HG03095 (cell line): ENCODE measurements around the gene ANXA2.

Experiments used
- ATAC-seq: cut with Tn5 transposase; IDR thresholded peaks from one replicate; pipeline ENCODE4 v1.9.1; 2021; ENCODE audit warnings: moderate library complexity; ENCODE audit not compliant: unreplicated experiment

The ANXA2 gene

GRCh38 chr15:60315878-60316277 is 81.9 kb downstream of the ANXA2 start:
- no peak for ATAC-seq

GRCh38 chr15:60313906-60314305 is 83.9 kb downstream of the ANXA2 start:
- no peak for ATAC-seq

GRCh38 chr15:60307034-60307433 is 90.8 kb downstream of the ANXA2 start:
- ATAC-seq = no peak

- ATAC-seq = no peak
Observed at GRCh38 chr15:60301024-60301423, 96.8 kb downstream of the ANXA2 start.

- ATAC-seq = no peak
Observed at GRCh38 chr15:60299452-60300047, 98.2 kb downstream of the ANXA2 start.
